ENCODE data around the gene SCGB1A1.

The SCGB1A1 gene

DNA sequence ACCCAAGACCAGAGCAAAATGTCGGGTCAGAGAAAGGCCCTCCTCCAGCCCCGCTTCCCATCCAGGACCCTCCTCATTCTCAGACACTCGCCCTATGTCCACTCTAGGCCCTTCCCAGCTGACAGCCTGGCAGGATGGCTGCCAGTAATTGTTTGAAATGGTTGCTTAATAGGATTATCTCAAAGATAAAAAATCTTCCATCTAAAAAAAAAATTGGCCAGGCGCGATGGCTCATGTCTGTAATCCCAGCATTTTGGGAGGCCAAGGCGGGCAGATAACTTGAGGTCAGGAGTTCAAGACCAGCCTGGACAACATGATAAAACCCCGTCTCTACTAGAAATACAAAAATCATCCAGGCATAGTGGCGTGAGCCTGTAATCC lies 32.4 kb downstream of the SCGB1A1 start:
- no peak for DNase-seq

DNA sequence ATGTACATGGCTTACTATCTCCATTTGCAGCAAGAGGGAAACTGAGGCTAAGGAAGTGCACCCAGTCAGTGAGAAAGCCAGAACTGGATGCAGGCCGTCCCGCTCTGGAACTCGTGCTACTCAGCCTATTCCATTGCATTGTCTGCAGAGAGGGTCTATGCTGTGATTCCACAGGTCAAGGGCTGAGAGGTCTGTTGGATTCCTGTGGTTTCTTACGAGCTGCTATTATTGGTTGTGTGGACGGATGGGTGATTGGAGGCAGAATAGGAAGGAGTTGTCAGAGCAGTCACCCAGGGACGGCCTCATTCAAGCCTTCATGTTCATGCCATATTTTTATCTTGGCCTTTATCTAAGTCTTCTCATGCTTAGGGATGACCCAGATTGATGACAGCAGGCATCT lies 33.4 kb downstream of the SCGB1A1 start:
- DNase-seq, result no peak

DNA sequence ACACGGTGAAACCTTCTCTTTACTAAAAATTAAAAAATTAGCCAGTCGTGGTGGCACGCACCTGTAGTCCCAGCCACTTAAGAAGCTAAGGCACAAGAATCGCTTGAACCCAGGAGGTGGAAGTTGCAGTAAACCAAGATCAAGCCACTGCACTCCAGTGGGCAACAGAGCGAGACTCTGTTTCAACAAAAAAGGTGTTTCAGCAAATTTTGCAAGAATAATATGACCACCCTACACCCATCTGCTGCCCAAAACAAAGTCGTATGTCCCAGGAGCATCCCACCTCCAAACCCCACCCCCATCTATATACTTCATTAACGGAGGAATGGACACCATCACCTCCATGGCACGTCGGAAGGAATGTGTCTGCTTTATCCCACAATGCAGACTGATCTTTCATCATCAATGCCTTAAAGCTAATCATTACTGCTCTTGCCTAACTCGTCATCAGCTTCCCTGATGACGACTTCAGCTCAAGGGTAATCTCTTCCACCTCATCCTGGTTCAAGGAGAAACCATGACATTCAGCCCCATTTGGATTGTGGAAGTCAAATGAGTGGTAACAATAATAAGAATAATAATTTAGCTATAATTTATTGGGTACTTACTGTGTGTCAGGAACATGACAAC lies 34.1 kb downstream of the SCGB1A1 start:
- no peak for DNase-seq

DNA sequence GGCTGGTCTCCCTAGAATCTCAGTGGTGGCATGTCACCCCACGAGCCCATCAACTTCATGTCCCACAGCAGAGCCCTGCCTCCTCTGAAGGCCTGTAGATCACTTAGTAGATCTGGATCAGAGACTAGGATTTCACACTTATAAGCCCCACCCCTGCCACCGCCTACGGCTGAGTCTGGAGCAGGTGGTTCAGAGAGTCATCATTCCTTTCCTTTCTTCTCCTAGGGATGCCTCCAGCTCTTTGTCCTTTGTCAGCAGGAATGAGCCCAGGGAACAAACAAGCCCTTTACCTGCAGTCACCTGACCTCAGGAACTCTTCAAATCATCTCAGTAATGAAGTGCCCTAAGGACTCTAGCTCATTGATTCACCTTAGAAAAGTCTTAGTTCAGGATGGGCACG lies 37.8 kb downstream of the SCGB1A1 start:
- no peak for DNase-seq

DNA sequence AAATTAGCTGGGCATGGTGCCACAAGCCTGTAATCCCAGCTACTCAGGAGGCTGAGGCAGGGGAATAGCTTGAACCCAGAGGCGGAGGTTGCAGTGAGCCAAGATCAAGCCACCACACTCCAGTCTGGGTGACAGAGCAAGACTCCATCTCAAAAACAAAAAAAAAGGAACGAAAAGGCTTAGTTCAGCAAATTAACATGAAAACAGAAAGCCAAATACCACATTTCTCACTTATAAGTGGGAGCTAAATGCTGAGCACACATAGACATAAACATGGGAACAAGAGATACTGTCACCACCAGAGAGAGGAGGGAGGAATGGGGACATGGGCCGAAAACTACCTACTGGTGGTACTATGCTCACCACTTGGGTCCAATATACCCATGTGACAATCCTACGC lies 38.6 kb downstream of the SCGB1A1 start:
- no peak for DNase-seq

DNA sequence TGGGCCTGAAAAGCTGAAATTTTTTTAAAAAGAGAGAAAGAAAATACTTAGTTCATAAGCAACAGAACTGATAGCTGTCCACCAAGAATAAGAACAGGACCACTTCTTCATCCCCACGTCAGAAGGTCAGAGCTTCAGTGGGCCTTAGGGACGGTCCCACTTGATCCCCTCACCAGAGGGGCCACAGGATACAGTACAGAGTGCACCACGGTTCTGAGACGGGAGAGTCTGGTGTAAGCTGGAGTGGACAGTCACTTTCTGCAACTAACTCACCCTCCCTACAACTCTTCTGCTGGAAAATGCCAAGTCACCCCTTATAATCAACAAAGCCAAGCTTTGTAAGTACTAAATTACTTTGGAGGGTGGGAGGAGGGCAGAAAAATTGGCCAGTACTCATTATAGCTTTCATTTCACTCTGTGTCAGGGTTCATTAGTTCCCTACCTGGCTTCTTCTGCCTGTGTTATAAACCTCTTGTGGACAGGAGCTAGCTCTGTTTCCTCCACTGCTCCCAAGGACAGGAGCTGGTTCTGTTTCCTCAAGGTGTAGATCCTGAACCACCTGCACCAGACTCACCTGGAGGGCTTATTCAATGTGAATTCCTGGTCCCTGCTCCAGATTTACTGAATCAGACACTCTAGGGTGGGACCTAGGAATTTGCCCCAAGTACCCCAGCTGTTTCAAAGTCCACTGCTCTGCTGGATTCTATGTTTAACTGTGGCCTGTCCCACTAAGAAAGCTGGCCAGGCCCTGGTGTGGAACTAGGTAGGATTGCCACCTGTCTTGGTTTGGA lies 39.6 kb downstream of the SCGB1A1 start:
- DNase-seq, result no peak

DNA sequence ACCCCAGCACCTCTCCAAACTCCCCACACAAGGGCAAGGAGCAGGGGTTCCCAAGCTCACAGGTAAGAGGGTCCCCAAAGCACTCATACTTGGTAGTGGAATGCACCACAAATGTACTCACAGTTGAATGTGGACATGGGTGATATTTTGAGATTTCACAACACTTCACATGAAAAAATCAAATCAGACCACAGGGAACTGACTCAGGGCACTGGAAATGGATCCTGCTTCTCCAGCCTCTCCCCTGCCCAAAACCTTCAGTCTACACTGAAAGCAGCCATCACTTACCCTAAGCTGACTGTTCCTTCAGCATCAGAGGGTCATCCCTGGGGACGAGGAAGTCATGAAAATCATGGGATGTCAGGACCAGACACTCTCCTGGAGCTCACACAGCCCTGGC lies 40.2 kb downstream of the SCGB1A1 start:
- DNase-seq, result no peak

DNA sequence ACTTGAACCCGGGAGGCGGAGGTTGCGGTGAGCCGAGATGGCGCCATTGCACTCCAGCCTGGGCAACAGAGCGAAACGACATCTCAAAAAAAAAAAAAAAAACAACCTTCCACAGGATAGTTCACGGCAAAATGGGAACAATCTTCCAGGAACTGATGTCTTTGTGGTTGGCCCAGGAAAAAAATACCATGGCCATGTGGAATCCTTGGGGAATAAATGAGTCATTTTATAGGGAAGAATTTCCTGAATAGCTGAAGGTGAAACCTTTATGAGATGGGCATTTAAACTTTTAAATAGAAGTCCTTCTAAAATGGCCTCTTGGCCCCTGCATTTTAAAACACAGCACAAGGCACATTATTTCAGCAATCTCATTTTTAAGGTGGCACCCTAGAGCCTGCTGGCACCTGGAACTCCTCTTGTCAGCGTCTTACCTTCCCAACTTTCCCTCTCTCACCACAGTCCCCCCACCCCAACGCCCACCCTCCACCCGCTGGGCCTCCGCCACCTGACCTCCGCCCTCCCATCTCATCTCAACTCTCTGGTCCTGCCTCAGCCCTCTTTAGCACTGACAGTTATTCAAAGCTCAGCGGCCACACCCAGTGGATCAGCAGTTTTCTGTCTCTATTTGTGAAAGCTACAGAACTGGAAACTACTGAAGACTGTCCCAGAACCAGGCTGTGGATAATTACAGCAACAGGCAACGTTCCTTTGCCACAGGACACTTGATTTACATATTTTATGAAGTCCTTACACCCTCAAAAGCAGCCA lies 43.1 kb downstream of the SCGB1A1 start:
- no peak for DNase-seq

DNA sequence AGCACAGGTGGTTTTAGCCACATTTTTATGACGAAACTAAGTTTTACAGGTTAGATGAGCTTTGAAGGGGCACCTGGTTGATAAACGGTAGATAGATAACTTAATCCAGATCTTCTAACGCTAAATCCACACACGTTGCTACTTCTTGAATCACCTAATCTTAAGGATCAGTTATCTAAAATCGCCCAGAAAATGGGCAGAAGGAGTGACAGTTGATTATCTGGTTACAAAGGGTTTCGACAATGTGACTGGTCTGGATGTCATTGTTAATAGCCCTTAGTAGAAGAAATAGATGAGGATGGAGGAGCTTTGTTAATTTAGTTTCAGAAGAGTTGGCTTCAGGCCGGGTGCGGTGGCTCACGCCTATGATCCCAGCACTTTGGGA lies 43.7 kb downstream of the SCGB1A1 start:
- no peak for DNase-seq

DNA sequence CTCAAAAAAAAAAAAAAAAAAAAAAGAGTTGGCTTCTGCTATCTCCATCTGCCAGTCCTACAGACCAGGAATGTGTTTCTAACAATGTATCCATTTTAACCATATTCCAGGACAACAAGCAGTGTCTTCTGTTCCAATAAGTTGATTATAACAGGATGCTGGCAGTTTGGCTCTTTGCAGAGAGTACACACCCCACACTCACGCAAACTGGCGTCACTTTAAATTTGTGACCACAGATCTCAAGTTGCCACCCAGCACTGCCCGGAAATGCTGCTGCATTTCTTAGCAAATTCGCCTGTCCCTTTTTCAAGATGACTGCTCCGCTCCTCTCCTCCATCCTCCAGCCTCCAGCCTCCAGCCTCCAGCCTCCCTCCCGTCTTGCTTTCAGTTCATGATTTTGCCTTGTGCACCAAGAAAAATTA lies 44.3 kb downstream of the SCGB1A1 start:
- DNase-seq, result no peak

DNA sequence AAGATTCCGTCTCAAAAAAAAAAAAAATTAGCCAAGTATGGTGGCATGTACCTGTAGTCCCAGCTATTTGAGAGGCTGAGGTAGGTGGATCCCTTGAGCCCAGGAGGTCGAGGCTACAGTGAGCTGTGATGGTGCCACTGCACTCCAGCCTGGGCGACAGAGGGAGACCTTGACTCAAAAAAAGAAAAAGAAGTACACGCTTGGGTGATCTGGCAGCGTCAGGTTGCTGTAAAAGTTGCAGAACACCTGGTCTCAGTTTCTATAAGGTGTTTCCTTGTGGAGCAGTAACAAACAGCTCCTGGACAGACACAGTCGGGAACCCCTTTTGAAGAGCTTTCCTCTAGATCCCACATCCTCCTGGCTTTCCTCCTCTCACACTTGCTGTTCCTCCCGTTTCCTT lies 45.8 kb downstream of the SCGB1A1 start:
- no peak for DNase-seq

DNA sequence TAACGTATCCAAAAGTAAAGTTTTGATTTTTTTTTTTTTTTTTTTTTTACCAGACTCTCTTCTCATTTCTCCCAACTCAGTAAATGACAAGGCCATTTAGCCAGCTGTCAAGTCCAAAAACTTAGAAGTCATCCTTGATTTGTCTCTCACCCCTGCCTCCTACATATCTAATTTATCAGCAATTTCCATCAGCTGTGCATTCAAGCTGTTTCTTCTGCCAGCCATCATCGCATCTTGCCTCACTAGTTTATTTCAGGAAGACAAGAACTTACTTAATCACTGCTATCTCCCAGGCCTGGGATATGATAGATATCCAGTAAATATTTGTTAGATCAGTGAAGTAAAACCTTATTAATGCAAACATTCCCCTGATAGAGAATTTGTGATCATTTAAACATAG lies 47.6 kb downstream of the SCGB1A1 start:
- no peak for DNase-seq

DNA sequence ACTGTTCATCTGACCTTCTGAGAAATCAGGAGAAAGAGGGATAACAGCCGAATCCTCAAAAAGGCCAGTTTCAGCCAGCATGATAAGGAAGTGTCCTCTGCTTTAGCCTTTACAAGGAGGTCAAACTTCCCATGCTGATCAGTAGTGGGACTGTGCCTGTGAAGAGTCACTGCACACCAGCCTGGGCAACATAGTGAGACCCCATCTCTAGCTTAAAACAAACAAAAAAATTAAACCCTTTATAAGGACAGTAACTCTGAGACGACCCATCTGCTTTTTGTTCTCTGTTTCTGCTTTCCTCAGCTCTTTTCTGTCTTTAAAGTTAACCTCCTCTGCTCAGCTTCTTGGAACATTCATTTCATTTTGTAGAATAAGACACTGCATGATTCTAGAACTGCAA lies 49.7 kb downstream of the SCGB1A1 start:
- no peak for DNase-seq

DNA sequence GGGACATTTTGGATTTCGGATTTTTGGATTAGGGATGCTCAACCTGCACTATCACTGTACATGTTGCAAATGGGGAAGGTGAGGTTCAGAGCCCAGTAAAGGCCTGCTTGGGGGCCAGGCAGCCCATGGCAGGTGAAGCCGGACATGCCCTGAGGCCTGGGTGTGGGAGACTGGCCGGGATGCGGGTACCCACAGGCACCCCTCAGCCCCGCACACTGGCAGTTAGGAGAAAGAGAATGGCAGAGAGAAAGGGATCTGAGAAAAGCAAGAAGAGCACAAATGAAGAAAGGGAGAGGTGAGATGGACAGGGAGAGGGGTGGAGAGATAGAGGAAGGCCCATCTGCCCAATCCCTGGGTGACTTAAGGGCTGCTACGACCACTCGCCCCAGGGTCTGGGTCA lies 52.8 kb downstream of the SCGB1A1 start:
- no peak for DNase-seq

DNA sequence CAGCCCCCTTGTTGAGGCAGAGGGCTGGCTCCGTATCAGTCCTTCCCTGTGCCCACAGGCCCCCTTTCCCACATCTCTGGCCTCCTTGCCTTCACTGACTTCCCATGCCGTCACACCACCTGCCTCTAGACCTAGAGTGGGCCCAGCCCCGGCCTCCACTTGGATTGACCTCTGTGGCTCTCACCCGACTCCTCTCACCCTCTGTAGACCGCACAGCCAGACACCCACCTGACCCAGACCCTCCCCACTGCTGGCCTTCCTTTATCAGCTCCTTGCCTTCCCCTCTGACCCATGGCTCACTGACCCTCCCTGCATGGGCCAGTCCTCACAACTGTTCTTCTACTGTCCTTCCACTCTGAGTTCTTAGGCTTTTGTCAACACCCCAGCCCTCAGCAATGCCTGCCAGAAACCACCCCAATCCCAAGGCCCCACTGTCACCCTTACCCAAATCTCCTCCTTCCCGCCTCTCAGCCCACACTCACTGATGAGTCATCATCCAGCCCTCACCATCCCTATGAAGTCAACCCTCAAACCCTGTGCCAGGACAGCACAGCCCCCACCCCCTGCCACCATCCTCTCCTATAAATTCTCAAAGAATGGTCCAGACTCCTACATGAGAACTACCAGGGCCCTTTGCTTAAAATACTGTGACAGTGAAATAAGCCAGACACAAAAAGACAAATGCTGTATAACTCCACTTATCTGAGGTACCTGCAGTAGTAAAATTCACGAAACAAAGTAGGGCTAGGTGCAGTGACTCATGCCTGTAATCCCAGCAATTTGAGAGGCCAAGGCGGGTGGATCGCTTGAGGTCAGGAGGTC lies 53.4 kb downstream of the SCGB1A1 start:
- no peak for DNase-seq

All from left hindlimb (tissue), 1 donor.